ENCODE measurements around the gene AFAP1L2. TPM values are rescaled to one million over a fixed set of nuclear protein-coding genes. Genes with fewer than 3 reads are reported as not detected.
A peak's percentile ranks its signal among the peaks of the same experiment; 100 is the strongest.

Gene AFAP1L2
- total RNA-seq, 3 donors from 2014 or later = 6.7 to 23.4 (median 11.6) TPM

DNA sequence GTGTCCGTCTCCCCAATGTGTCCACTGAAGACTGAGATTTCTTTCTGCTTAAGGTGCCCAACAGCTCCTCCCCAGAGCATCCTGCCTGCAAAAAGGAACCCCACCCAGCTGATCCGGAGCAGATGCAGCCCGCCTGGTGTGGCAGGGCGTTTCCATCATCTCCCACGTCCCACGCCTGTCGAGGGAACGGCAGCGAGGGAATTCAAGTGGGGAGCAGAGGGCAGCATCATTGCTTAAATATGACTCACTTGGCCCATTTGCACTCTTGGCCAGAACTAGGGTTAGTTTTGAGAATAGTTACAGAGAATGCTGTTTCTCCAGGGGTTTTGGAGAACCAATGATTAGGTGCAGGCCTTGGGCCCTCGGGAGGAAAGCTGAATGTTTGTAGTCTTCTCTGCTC is 144.5 kb downstream of the AFAP1L2 start:
- no peak for TF ChIP-seq CTCF (IDR thresholded peaks at IDR 0.05)
- no peaks in the 10 kb centered on the region for H3K36me3 ChIP-seq (ENCODE audit: low read depth)
- peak; percentile 27 for ATAC-seq
- no peaks in the 10 kb centered on the region for H3K9me3 ChIP-seq
- peaks cover 14% of the 10 kb centered on the region for H3K4me1 ChIP-seq (ENCODE audit: low read depth)
- DNase-seq = peak in 1 of 3 donors; percentile 37
- intact Hi-C loops (cut with DNase I, micrococcal nuclease) = no loop called here
- no peak overlapping the region for H3K4me3 ChIP-seq

GRCh38 chr10:114258274-114258840 is 145.9 kb downstream of the AFAP1L2 start:
- ATAC-seq = peak; percentile 89
- no peak for TF ChIP-seq CTCF (IDR thresholded peaks at IDR 0.05)

DNA sequence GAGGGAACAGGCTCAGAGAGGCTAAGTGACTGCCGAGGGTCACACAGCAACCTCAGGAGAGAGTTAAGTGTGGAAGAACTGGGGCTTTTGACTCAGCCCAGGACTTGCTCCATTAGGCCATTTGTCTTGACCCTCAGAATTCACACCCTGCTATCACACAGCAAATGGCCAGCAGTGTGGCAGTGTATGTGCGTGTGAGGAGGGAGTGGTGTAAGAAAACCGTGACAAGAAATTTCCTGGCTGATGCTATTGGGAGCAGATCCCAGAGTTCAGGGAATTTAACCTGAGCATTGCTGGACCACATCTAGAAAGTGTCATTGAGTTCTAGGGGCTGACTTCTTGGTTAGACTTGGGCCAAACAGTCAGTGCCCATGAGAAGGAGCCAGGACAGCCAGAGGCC is 146.8 kb downstream of the AFAP1L2 start:
- ATAC-seq = no peak
- DNase-seq = no peak
- H3K4me3 ChIP-seq = no peak overlapping the region
- no peaks in the 10 kb centered on the region for H3K36me3 ChIP-seq (ENCODE audit: low read depth)
- intact Hi-C loops (cut with DNase I, micrococcal nuclease) = no loop called here
- no peaks in the 10 kb centered on the region for H3K9me3 ChIP-seq
- TF ChIP-seq CTCF (IDR thresholded peaks at IDR 0.05) = no peak
- H3K4me1 ChIP-seq (ENCODE audit: low read depth) = peaks cover 14% of the 10 kb centered on the region

More at GRCh38 chr10:114258274-114258840, 145.9 kb downstream of the AFAP1L2 start:
- no peak overlapping the region for H3K4me3 ChIP-seq
- H3K4me1 ChIP-seq (ENCODE audit: low read depth) = peaks cover 14% of the 10 kb centered on the region
- H3K36me3 ChIP-seq (ENCODE audit: low read depth) = no peaks in the 10 kb centered on the region
- peak in 1 of 3 donors; percentile 52 for DNase-seq
- intact Hi-C loops (cut with DNase I, micrococcal nuclease) = no loop called here
- no peaks in the 10 kb centered on the region for H3K9me3 ChIP-seq

- TF ChIP-seq CTCF (IDR thresholded peaks at IDR 0.05) = no peak
- DNase-seq (no peak), ATAC-seq (no peak)
- H3K36me3 ChIP-seq (ENCODE audit: low read depth) = no peaks in the 10 kb centered on the region
- no peak overlapping the region for H3K4me3 ChIP-seq
- intact Hi-C loops (cut with DNase I, micrococcal nuclease) = no loop called here
- H3K4me1 ChIP-seq (ENCODE audit: low read depth) = peaks cover 14% of the 10 kb centered on the region
- no peaks in the 10 kb centered on the region for H3K9me3 ChIP-seq
These were observed 147.5 kb downstream of the AFAP1L2 start for GRCh38 chr10:114256822-114257221.

DNA sequence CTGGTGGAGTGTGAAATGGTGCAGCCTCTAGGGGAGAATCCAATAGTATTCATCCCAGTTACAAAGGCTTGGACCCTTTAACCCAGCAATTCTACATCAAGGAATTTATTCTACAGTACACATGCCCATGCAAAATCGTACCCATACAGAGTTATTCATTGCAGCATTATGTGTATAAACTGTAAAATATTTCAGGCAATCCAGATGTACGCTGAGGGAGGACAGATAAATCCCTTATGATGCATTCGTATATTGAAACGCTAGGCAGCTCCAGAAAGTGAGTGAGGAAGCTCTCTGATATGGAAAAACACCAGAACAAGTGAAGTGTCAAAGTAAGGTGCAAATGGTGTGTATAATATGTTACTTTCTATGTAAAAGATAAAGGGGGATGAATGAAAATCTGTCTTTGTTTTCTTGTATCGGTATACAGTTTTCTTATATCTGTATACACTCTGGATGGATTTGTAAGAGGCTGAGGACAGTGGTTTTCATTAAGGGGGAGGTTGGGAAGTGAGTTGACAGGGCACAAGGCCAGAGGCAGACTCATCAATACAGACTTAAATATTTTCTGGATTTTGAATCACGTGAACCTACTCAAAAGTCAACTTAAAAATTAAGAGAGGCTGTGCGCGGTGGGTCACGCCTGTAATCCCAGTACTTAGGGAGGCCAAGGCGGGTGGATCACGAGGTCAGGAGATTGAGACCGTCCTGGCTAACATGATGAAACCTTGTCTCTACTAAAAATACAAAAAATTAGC is 148.1 kb downstream of the AFAP1L2 start:
- intact Hi-C loops (cut with DNase I, micrococcal nuclease) = no loop called here
- Histone ChIP-seq H3K4me1 (ENCODE audit: low read depth) (peaks cover 14% of the 10 kb centered on the region), H3K36me3 (ENCODE audit: low read depth) (no peaks in the 10 kb centered on the region), H3K9me3 (no peaks in the 10 kb centered on the region), H3K4me3 (no peak overlapping the region)
- DNase-seq (no peak), ATAC-seq (no peak)
- no peak for TF ChIP-seq CTCF (IDR thresholded peaks at IDR 0.05)
